Measurements from ENCODE around the gene HDAC4.
A peak's percentile ranks its signal among the peaks of the same experiment; 100 is the strongest.

Gene HDAC4

DNA sequence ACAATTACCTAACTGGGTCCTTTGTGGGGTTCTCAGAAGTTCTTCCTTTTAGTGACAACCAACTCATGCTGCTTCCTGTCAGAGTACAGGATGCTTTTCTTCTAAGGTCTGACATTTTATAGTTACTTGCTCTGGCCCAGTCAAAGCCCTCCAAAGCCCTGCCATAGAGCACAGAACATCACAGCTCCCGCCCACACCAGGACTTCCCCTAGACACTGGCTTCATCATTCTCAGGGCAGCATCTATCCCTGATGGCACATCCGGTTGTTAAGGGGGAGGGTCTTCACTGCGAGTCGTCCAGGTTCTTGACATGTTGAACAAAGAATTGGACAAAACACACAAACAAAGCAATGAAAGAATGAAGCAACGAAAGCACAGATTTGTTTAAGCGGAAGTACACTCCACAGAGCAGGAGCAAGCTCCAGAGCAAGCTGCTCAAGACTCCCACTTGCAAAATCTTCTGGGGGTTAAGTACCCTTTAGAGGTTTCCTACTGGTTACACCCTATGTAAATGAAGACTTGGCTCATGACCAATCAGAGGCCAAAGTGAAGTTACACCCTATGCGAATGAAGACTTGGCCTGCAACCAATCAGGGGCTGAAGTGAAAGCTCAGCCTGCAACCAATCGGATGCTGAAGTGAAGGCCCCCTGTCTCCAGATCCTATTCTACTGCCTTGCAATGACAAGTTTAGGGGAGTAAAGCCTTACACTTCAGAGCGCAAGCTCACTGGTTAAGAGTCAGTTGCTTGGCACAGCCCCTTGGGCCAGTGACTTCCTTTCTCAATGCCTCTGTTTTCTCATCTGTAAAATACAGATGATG lies 79.0 kb downstream of the HDAC4 start:
- DNase-seq = no peak

DNA sequence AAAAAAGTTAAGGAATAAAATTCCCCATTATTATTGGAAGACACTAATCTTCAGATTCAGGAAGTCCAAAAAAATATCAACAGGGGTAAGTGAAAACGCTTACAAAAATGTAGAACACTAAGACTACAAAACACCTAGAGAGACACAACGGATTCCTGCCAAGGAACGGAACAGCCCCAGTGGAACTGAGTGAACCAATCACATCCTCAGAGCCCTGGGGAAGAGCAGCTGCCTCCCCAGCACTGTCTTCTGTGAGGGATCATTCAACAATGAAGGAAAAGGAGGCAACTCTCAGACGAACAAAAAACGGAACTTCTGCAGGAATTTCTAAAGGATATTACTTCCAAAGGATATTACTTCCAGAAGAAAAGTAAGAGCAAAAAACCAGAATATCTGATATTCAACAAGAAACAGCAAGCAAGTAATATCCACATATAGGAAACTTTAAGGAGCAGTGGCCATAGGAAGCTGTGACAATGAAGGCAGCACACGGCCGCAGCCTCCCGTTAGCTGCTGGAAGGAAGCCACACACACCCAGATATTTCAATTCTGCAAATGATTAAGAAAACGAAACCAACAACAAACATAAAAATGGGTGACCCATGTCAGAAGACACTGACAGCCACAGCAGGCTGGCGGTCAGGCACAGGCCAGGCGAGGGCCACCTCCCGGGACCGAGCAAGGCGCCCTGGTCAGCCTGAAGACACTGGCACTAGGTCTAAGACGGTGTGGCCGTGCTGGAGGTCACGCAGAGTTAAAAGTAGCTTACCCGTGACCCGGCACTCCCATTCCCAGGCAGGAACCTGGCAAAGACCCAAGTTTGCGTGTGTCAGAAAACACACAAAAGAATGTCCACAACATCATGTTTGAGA lies 81.8 kb downstream of the HDAC4 start:
- DNase-seq = no peak

- DNase-seq = no peak
Observed at GRCh38 chr2:239318151-239318611, 82.6 kb downstream of the HDAC4 start.

DNA sequence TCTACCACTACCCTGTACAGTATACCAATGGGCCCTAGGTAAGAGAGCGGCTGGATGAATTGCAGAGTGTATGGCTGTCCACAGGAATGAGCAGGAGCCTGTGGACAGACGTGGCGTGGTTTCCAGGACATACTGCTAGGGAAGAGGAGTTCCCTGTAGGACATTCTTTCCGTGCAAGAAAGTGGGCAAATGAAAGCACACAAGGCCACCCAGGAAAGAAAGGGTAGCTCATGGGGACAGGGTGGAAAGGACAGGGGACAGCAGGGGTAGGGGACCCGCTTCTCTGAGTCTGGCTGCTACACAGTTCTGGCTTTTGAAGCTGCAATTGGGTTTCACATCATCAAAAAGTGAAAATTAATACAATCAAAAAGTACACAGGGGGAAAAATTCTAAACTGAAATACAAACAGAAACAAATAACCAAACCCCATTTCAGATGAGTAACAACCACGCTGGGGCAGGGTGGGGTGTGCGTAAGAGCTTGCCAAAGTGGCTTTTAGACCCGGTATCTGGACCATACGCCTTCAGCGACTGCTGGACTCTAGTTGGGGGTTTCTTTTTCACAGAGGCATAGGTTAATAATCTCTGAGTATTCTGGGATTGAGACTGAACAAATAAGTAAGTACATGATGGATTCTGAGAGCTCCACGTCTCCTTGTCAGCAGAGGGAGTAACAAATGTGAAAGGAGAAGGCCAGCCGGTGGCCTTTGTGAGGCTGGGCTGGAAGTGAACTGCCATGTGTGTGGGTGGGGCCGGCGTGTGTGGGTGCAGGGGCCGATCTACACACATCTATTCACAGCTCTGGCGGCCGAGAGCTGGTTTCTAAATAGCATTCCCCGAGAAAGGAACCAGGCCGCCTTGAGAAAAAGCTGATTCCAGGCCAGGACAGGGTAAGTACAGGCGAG lies 84.0 kb downstream of the HDAC4 start:
- DNase-seq = no peak

DNA sequence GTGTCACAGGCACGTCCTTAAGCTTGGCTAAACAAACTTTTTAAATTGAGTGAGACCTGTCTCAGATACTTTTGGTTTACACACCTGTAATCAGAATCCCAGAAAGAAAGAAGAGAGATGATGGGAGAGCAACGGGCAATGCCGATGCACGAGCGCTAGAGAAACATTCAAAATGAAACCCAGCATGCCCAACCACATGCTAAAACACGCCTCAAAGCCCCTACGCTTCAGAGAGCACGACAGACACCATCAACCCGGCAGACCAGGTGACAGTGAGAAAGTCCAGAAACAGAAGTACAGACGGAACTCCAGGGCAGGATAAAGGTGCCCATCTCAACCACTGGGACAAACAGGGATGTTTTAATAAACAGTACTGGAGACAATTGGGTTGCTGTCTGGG lies 85.5 kb downstream of the HDAC4 start:
- DNase-seq = no peak

GRCh38 chr2:239313776-239314175 lies 87.0 kb downstream of the HDAC4 start:
- no peak for DNase-seq

- no peak for DNase-seq
Observed at GRCh38 chr2:239312741-239313667, 87.8 kb downstream of the HDAC4 start.

DNA sequence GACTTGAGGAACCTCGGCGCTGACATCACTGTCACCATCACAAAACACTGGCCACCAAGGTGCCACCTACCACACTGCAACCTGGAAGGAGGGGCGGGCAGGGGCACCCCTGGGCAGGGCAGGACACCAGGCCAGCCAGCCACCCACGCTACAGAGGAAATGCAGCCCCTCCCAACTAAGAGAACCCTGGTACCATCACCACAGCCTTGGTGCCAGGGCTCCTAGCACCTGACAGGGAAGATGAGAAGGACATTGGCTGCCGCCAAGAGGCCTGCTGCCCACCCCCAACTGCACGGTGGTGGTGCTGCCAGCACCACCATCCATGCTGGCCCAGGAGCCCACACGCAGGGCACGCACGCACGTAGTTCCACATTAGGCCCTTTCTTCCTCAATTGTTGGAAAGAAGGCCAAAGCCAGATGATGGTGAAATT lies 88.7 kb downstream of the HDAC4 start:
- no peak for DNase-seq

GRCh38 chr2:239311132-239312040 lies 89.4 kb downstream of the HDAC4 start:
- DNase-seq = peak; percentile 67

GRCh38 chr2:239310401-239311061 lies 90.3 kb downstream of the HDAC4 start:
- no peak for DNase-seq

DNA sequence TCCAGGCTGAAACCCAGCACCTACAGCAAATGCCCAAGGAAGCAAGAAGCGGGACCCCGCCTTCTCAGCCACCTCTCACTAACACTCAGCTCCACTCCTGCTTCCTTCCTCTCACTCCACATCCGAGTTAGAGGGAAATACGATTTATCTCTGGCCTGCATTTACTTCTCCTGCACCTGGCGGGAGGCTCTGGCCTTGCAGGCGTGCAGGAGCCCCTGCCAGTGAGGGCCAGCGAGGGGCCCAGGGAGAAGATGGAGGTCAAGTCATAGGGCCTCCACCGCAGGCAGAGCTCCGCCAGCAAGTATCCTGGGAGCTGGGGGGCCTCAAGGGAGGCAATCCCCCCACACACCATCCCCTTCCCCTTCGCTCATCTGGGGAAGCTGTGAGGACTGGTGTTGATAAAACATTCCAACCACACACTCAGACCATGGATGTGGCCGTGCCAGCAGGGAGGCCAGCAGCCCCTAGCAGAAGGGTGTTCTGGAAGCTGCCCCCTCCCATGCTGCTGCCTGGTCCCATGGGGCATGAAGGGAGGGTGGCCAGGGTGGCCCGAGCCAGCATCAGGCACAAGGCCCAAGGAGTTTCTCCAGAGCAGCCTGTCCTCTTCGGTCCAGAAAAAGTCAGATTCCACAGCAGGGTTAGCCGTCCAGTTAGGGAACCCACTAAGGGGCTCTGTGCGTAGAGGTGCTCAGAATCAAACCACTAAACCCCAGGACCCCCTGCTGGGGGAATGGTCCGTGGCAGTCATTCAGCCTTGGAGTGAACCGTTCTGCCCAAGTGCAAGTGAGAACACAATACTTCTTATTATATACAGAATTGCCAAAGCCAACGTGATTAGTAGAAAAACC lies 91.2 kb downstream of the HDAC4 start:
- DNase-seq = no peak

GRCh38 chr2:239308661-239309397 lies 92.0 kb downstream of the HDAC4 start:
- no peak for DNase-seq

GRCh38 chr2:239307921-239308613 lies 92.8 kb downstream of the HDAC4 start:
- no peak for DNase-seq

GRCh38 chr2:239307221-239307569 lies 93.6 kb downstream of the HDAC4 start:
- DNase-seq = no peak

- no peak for DNase-seq
Observed at GRCh38 chr2:239306274-239307220, 94.3 kb downstream of the HDAC4 start.

- DNase-seq = no peak
Observed at GRCh38 chr2:239305771-239306170, 95.0 kb downstream of the HDAC4 start.

DNA sequence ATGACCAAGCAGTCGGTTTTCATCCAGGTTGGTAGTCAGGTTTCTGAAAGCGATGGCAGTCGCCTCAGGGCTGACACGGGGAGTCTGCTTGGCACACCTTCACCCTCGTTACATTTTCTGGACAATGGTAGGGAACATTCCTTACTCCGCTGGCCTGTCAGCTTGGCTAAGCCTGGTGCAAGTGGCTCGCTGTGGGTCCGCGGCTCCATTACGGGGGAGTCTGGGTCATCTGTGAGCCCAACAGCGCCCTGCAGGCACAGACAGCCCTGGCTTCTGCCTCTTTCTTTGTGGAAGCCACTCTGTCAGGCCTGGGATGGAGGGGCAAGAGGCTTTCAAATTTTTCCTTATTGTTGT lies 95.6 kb downstream of the HDAC4 start:
- no peak for DNase-seq

Data from DMS153 (cell line).